Heart right ventricle (tissue), 16 donors: ENCODE measurements around the gene SLC49A3. TPM values are rescaled to one million over a fixed set of nuclear protein-coding genes. Genes with fewer than 3 reads are reported as not detected.

Experiments
- ATAC-seq, 8 donors: fragments of 200-7000 bp; cut with Tn5 transposase; one replicate each; pipeline ENCODE4 v1.9.1; 2020; ENCODE audit warnings: mild to moderate bottlenecking in 8 of 8, moderate library complexity in 8 of 8, moderate number of reproducible peaks in 1 of 8
- DNase-seq, 2 donors: peaks; one replicate each; pipeline ENCODE4 v3.0.0-alpha.2; 2020
- H3K27ac ChIP-seq, 10 donors: fragments of 200-600 bp; sonication (generic) in 2 of 10; one replicate each; pipeline versions ENCODE4 v1.5.0 to v1.8.0; 2020 to 2022; ENCODE audit warnings: mild to moderate bottlenecking in 3 of 10
- H3K27me3 ChIP-seq, 7 donors: fragments of 200-600 bp; one replicate each; pipeline ENCODE4 v1.8.0; 2021 to 2022; ENCODE audit warnings: mild to moderate bottlenecking in 2 of 7
- H3K36me3 ChIP-seq, 9 donors: fragments of 200-600 bp; sonication (generic) in 1 of 9; one replicate each; pipeline versions ENCODE4 v1.5.0 to v1.8.0; 2020 to 2022; ENCODE audit warnings: mild to moderate bottlenecking in 2 of 9
- H3K4me1 ChIP-seq, 9 donors: fragments of 200-600 bp; sonication (generic) in 1 of 9; one replicate each; pipeline versions ENCODE4 v1.5.0 to v1.8.0; 2020 to 2022; ENCODE audit warnings: mild to moderate bottlenecking in 4 of 9
- H3K4me3 ChIP-seq, 10 donors: fragments of 200-600 bp; sonication (generic) in 2 of 10; one replicate each; pipeline versions ENCODE4 v1.5.0 to v1.8.0; 2020 to 2022; ENCODE audit warnings: mild to moderate bottlenecking in 7 of 10, moderate library complexity in 2 of 10
- H3K9me3 ChIP-seq, 11 donors: fragments of 200-600 bp in 10 of 11; sonication (generic) in 2 of 11; one replicate each; pipeline versions ENCODE4 v1.5.0 to v1.8.0; 2013 to 2022; ENCODE audit warnings: mild to moderate bottlenecking in 2 of 11, control low read depth in 1 of 11, moderate library complexity in 1 of 11
- WGBS, 2 donors: extraction: QIAGEN DNeasy Blood & Tissue Kit; methylation state at CpG; one replicate each; pipeline ENCODE4 v1.1.7; 2013; ENCODE audit warnings: inconsistent platforms in 1 of 2; 5-methylcytosine and 5-hydroxymethylcytosine counted together
- intact Hi-C, 10 donors: fragments of 100-400 bp; cut with DNase I; formaldehyde crosslinking; loops; one replicate each; pipeline versions ENCODE4 v1.11.1 to v1.14.2; 2022
- polyA plus RNA-seq, 2 donors: library from polyadenylated mRNA; stranded (reverse); fragments of 200-250 nt; gene quantifications; one replicate each; pipeline ENCODE4 v1.2.3, GENCODE V29; 2013
- total RNA-seq, 10 donors: library from RNA; stranded (reverse); fragmentation: NEBNext Ultra II Directional in 3 of 10; extraction: Animal tissue kit (Norgen Biotek cat#: 25700) in 3 of 10; gene quantifications; one replicate each; pipeline versions ENCODE4 v1.2.1 to v1.2.4, GENCODE V29; 2021 to 2023
- TF ChIP-seq, protein P1 (sequence below), 9 donors: fragments of 200-600 bp; sonication (generic) in 2 of 9; IDR thresholded peaks; one replicate each; pipeline versions ENCODE4 v1.5.0 to v1.8.0; 2021 to 2022; ENCODE audit warnings: antibody characterized with exemption in 9 of 9, mild to moderate bottlenecking in 5 of 9, moderate library complexity in 1 of 9
- donor health status: Arrhythmogenic right ventricular cardiomyopathy.
- donor health status: ischemic (EF 13 %, LVEDD 7.1; RV severe dilation, severe dysfunction).
- donor health status: healthy with polysubstance abuse.
- donor health status: DM: no; HTN: yes; CAD: no.
- donor health status: DM: no; HTN: no; CAD: no.
- donor health status: ischemic (EF 25% LVEDD 6.9; RV normal size, moderate dysfunction).
- donor health status: ischemic (EF 25% LVEDD 5.7; RV mildly dilated, moderate dysfunction).
- donor health status: healthy.
- donor health status: DM: yes; HTN: yes; CAD: no.
- donor health status: Ischemic cardiomyopathy.
- donor health status: ischemic (EF 35%, LVEDD 5.7; RV mildly dilated, moderate dysfunction).
- donor health status: nonischemic (EF 11% LVEDD 7.7; RV severe dilation, severe dysfunction).
- donor health status: DM: yes; HTN: yes; CAD: no.
- donor health status: PGD.
- donor health status: ischemic (EF 29% LVEDD 5.4; RV normal size, mild dysfunction).
- donor health status: nonischemic (EF 23%, LVEDD 6.1; RV moderate dilation, normal function).

SLC49A3 gene
- total and polyA plus RNA-seq, 12 donors: 8.8 to 28.5 (median 12.3) TPM

DNA sequence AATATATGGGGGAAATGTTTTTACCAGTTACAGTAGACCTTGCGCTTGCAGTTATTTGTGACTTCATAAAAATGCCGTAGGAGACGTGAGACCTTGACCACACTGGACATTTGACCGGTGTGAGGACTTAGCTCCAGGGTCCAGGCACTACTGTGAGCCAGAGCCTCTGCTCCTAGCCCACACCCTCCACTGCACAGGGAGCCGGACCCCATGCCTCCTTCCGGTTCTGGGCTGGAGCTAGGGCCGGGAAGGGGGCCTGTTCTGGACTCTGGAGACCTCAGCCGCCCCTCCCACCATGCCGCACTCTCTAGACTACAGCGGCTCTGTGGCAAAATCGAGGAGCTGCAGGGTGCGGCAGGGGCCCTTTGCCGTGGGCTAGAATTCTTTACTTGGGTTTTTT, 22.0 kb upstream of the SLC49A3 start:
- TF ChIP-seq, protein P1, sequence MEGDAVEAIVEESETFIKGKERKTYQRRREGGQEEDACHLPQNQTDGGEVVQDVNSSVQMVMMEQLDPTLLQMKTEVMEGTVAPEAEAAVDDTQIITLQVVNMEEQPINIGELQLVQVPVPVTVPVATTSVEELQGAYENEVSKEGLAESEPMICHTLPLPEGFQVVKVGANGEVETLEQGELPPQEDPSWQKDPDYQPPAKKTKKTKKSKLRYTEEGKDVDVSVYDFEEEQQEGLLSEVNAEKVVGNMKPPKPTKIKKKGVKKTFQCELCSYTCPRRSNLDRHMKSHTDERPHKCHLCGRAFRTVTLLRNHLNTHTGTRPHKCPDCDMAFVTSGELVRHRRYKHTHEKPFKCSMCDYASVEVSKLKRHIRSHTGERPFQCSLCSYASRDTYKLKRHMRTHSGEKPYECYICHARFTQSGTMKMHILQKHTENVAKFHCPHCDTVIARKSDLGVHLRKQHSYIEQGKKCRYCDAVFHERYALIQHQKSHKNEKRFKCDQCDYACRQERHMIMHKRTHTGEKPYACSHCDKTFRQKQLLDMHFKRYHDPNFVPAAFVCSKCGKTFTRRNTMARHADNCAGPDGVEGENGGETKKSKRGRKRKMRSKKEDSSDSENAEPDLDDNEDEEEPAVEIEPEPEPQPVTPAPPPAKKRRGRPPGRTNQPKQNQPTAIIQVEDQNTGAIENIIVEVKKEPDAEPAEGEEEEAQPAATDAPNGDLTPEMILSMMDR (IDR thresholded peaks at IDR 0.05): no peak
- peaks cover 8 to 27% (median 20%) of the 10 kb centered on the region in 9 donors for H3K4me1 ChIP-seq
- H3K27ac ChIP-seq: no peak overlapping the region
- peaks cover 0 to 8% (median 0%) of the 10 kb centered on the region in 9 donors for H3K36me3 ChIP-seq
- intact Hi-C loops: no loop called here
- no peak for ATAC-seq
- no peaks in the 10 kb centered on the region for H3K27me3 ChIP-seq
- 86 to 89% methylated on average over 13 of the region's 13 CpGs for WGBS, 2 donors
- H3K4me3 ChIP-seq: no peak overlapping the region
- H3K9me3 ChIP-seq: no peaks in the 10 kb centered on the region
- no peak for DNase-seq

GRCh38 chr4:710116-710515, 21.2 kb upstream of the SLC49A3 start:
- TF ChIP-seq, protein P1 (IDR thresholded peaks at IDR 0.05): no peak
- ATAC-seq (no peak), DNase-seq (no peak)
- H3K4me3 ChIP-seq: no peak overlapping the region
- H3K36me3 ChIP-seq: peaks cover 0 to 8% (median 0%) of the 10 kb centered on the region in 9 donors
- H3K27ac ChIP-seq: no peak overlapping the region
- peaks cover 8 to 30% (median 22%) of the 10 kb centered on the region in 9 donors for H3K4me1 ChIP-seq
- WGBS, 2 donors: 68 to 75% methylated on average over 9 of the region's 9 CpGs
- H3K9me3 ChIP-seq: no peaks in the 10 kb centered on the region
- intact Hi-C loops: no loop called here
- no peaks in the 10 kb centered on the region for H3K27me3 ChIP-seq

GRCh38 chr4:709348-709747, 20.4 kb upstream of the SLC49A3 start:
- no peak for DNase-seq
- intact Hi-C loops: no loop called here
- peaks cover 8 to 30% (median 22%) of the 10 kb centered on the region in 9 donors for H3K4me1 ChIP-seq

DNA sequence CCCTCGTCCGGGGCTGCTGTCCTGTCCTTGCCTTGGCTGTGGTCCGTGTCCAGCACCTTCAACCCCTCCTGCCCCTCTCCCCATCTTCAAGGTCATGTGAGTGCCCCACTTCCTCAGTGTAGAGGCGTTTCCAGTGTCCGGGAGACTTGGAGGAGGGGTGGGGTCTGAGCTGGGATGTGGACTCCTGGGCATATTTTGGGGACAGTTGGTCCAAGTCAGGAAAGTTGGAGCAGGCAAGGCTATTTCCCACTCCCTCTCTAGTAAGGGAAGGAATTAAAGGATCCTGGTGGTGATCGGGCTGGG, 19.6 kb upstream of the SLC49A3 start:
- intact Hi-C loops: no loop called here
- TF ChIP-seq, protein P1 (IDR thresholded peaks at IDR 0.05): no peak
- H3K9me3 ChIP-seq: no peaks in the 10 kb centered on the region
- H3K27me3 ChIP-seq: no peaks in the 10 kb centered on the region
- peak overlapping the region in 1 of 10 donors; percentile 6 for H3K4me3 ChIP-seq
- H3K27ac ChIP-seq: no peak overlapping the region
- no peak for ATAC-seq
- H3K36me3 ChIP-seq: peaks cover 0 to 3% (median 0%) of the 10 kb centered on the region in 9 donors
- 73 to 74% methylated on average over 6 of the region's 6 CpGs for WGBS, 2 donors
- DNase-seq: no peak
- peaks cover 8 to 30% (median 22%) of the 10 kb centered on the region in 9 donors for H3K4me1 ChIP-seq

More at GRCh38 chr4:709348-709747, 20.4 kb upstream of the SLC49A3 start:
- TF ChIP-seq, protein P1 (IDR thresholded peaks at IDR 0.05): no peak
- H3K27ac ChIP-seq: no peak overlapping the region
- H3K4me3 ChIP-seq: no peak overlapping the region
- peaks cover 0 to 5% (median 0%) of the 10 kb centered on the region in 9 donors for H3K36me3 ChIP-seq
- H3K9me3 ChIP-seq: no peaks in the 10 kb centered on the region
- no peaks in the 10 kb centered on the region for H3K27me3 ChIP-seq
- ATAC-seq: no peak
- WGBS, 2 donors: 97% methylated on average over 6 of the region's 6 CpGs
